K562 (cell line): ENCODE results near the gene STK11. TPM values are rescaled to one million over a fixed set of nuclear protein-coding genes. Genes with fewer than 3 reads are reported as not detected.
A peak's percentile ranks its signal among the peaks of the same experiment; 100 is the strongest.

Experiments used
- ATF3 ChIP-seq, 2 experiments: fragments of 450-650 bp in 1 of 2; sonication (generic) in 1 of 2; formaldehyde crosslinking in 1 of 2; IDR thresholded peaks in 1 of 2; conservative IDR thresholded peaks in 1 of 2; 2 replicates each; pipeline versions ENCODE4 v1.6.1 to v1.8.1; 2016 to 2023; ENCODE audit warnings: mild to moderate bottlenecking in 2 of 2, moderate library complexity in 2 of 2, inconsistent platforms in 1 of 2, missing genetic modification reagents in 1 of 2
- CEBPB ChIP-seq: fragments of 450-650 bp; IDR thresholded peaks from 2 replicates; pipeline ENCODE4 v1.6.1; 2016; ENCODE audit warnings: missing genetic modification characterization, missing compliant biosample characterization
- CHCHD3 ChIP-seq: fragments of 250-450 bp; sonication (Bioruptor Pico); IDR thresholded peaks from 2 replicates; pipeline ENCODE4 v2.1.2; 2022; ENCODE audit warnings: mild to moderate bottlenecking
- DLX4 ChIP-seq: fragments of 250-450 bp; sonication (Bioruptor Pico); IDR thresholded peaks from 2 replicates; pipeline ENCODE4 v1.6.1; 2021; ENCODE audit warnings: mild to moderate bottlenecking
- IRF9 ChIP-seq: fragments of 450-650 bp; IDR thresholded peaks from 2 replicates; pipeline ENCODE4 v1.6.1; 2016; ENCODE audit warnings: missing biosample characterization, missing genetic modification characterization
- MEF2D ChIP-seq: conservative IDR thresholded peaks from 2 replicates; pipeline ENCODE4 v1.6.1; 2016; ENCODE audit warnings: low read depth, missing genetic modification characterization, missing compliant biosample characterization
- RBM17 ChIP-seq: fragments of 200-400 bp; formaldehyde crosslinking; IDR thresholded peaks from 2 replicates; pipeline ENCODE4 v1.6.1; 2017; ENCODE audit warnings: low read depth, mild to moderate bottlenecking, low read length, borderline replicate concordance
- STAT5B ChIP-seq: fragments of 250-450 bp; sonication (Bioruptor Pico); IDR thresholded peaks from 2 replicates; pipeline ENCODE4 v1.8.0; 2021; ENCODE audit warnings: mild to moderate bottlenecking, inconsistent platforms
- TCF7 ChIP-seq: sonication (generic); IDR thresholded peaks from 2 replicates; pipeline ENCODE4 v1.6.1; 2016; ENCODE audit warnings: antibody characterized with exemption, borderline replicate concordance
- TSC22D4 ChIP-seq: fragments of 450-650 bp; IDR thresholded peaks from 2 replicates; pipeline ENCODE4 v1.6.1; 2016; ENCODE audit warnings: missing genetic modification characterization, missing biosample characterization, control low read depth
- ZBTB17 ChIP-seq: fragments of 450-650 bp; formaldehyde crosslinking; IDR thresholded peaks from 2 replicates; pipeline ENCODE4 v1.4.0; 2020; ENCODE audit warnings: mild to moderate bottlenecking
- ZBTB40 ChIP-seq, 2 experiments: fragments of 450-650 bp in 1 of 2; sonication (generic) in 1 of 2; formaldehyde crosslinking in 1 of 2; IDR thresholded peaks; 2 replicates each; pipeline versions ENCODE4 v1.7.1 to v1.9.0; 2016 to 2022; ENCODE audit warnings: inconsistent platforms in 1 of 2, mild to moderate bottlenecking in 1 of 2, missing genetic modification reagents in 1 of 2
- ZNF165 ChIP-seq: fragments of 250-450 bp; sonication (Bioruptor Pico); IDR thresholded peaks from 2 replicates; pipeline ENCODE4 v1.4.0; 2020; ENCODE audit warnings: borderline replicate concordance
- ZNF431 ChIP-seq: sonication (generic); formaldehyde crosslinking; IDR thresholded peaks from 2 replicates; pipeline ENCODE4 v1.8.0; 2022; ENCODE audit warnings: mild to moderate bottlenecking, missing genetic modification reagents
- ZNF584 ChIP-seq: fragments of 200-800 bp; sonication (Bioruptor generic); IDR thresholded peaks from 2 replicates; pipeline ENCODE4 v1.6.1; 2016; ENCODE audit warnings: low read depth, mild to moderate bottlenecking, missing genetic modification characterization, missing compliant biosample characterization
- polyA plus RNA-seq, 8 experiments: library from polyadenylated mRNA; depleted of rRNA in 4 of 8; stranded (reverse) in 5 of 8; unstranded in 3 of 8; fragments of >200 nt; fragmentation: Nextera tagmentation in 2 of 8; fragmentation: Illumina TruSeq in 1 of 8; extraction: Ambion mirVana in 2 of 8; extraction: Trizol in 1 of 8; gene quantifications; 2 replicates each; pipeline versions ENCODE4 v1.2.1 to v1.2.3, GENCODE V29; 2011 to 2014; ENCODE audit warnings: inconsistent platforms in 1 of 8, missing spikeins in 1 of 8
- total RNA-seq, 7 experiments: library from RNA; depleted of rRNA in 6 of 7; stranded (reverse); fragments of >200 nt in 6 of 7; fragmentation: Illumina TruSeq in 2 of 7; extraction: Trizol in 2 of 7; gene quantifications; 2 replicates each; pipeline versions ENCODE4 v1.2.1 to v1.2.3, GENCODE V29; 2011 to 2021; ENCODE audit warnings: low replicate concordance in 1 of 7

Gene STK11
- total and polyA plus RNA-seq, 9 of the 15 experiments (the other 6 are each of a cell fraction or from before 2014, with no cell fraction given), result 0.15 to 96.5 (median 31.7) TPM

- no peak for TF ChIP-seq IRF9
- TF ChIP-seq TCF7, result no peak
- TF ChIP-seq CHCHD3, result no peak
- no peak for TF ChIP-seq STAT5B (CRISPR knock-in tag)
- TF ChIP-seq ZNF584 (CRISPR knock-in tag), result no peak
- 0 out of 2 replicates have a peak, but pooled peaks have one; percentile 19 for TF ChIP-seq CEBPB (tag)
- TF ChIP-seq ZBTB17 (CRISPR knock-in tag), result no peak
- TF ChIP-seq RBM17, result no peak
- TF ChIP-seq MEF2D (tag), result no peak
- TF ChIP-seq ZNF165, result no peak
- no peak for TF ChIP-seq ATF3 (IDR thresholded peaks at IDR 0.05)
- no peak for TF ChIP-seq ATF3 (CRISPR knock-in tag; conservative IDR thresholded peaks at IDR 0.05)
- no peak for TF ChIP-seq DLX4
- no peak for TF ChIP-seq ZBTB40 (IDR thresholded peaks at IDR 0.05)
- no peak for TF ChIP-seq ZBTB40 (CRISPR knock-in tag; IDR thresholded peaks at IDR 0.05)
- 0 out of 2 replicates have a peak, but pooled peaks have one; percentile 40 for TF ChIP-seq ZNF431 (CRISPR knock-in tag)
- no peak for TF ChIP-seq TSC22D4 (tag)
Measured at GRCh38 chr19:1273263-1274041, 67.9 kb downstream of the STK11 start (continued).
